BLaER1 treated with 17β-estradiol and CSF1 and Interleukin-3, amounts not matched to agents 10 nM and 100 nM (cell line): ENCODE measurements around the gene ITGB2.

ENCODE experiments used
- H3K27ac ChIP-seq, 11 experiments: shearing (Covaris generic); formaldehyde crosslinking; 2 replicates each; pipeline ENCODE4 v1.8.1; 2022
- H3K27me3 ChIP-seq, 11 experiments: shearing (Covaris generic); formaldehyde crosslinking; 2 replicates each; pipeline ENCODE4 v1.8.1; 2022
- H3K36me3 ChIP-seq, 11 experiments: shearing (Covaris generic); formaldehyde crosslinking; 2 replicates each; pipeline ENCODE4 v1.8.1; 2022
- H3K4me1 ChIP-seq, 10 experiments: shearing (Covaris generic); formaldehyde crosslinking; 2 replicates each; pipeline ENCODE4 v1.8.1; 2022
- H3K4me2 ChIP-seq, 11 experiments: shearing (Covaris generic); formaldehyde crosslinking; 2 replicates each; pipeline ENCODE4 v1.8.1; 2022
- H3K4me3 ChIP-seq, 10 experiments: shearing (Covaris generic); formaldehyde crosslinking; 2 replicates each; pipeline ENCODE4 v1.8.1; 2022
- H3K9ac ChIP-seq, 11 experiments: shearing (Covaris generic); formaldehyde crosslinking; 2 replicates each; pipeline ENCODE4 v1.8.1; 2022
- H3K9me3 ChIP-seq, 11 experiments: shearing (Covaris generic); formaldehyde crosslinking; replicated peaks in 1 of 11; 2 replicates each; pipeline ENCODE4 v1.8.1; 2022
- H4K20me1 ChIP-seq, 11 experiments: shearing (Covaris generic); formaldehyde crosslinking; 2 replicates each; pipeline ENCODE4 v1.8.1; 2022
- Cebpa-rat ChIP-seq, 11 experiments: shearing (Covaris generic); IDR thresholded peaks; 2 replicates each; pipeline ENCODE4 v1.8.1; 2022

The ITGB2 gene

GRCh38 chr21:44920694-44921604, at the start of gene ITGB2:
Gene ITGB2, minus strand, starts transcription at chr21:44920899. Its CDS starts 10,117 bp downstream, at chr21:44910782.
- Histone ChIP-seq H3K36me3 (peaks cover 0 to 53% (median 27%) of the 10 kb centered on the region in 11 experiments; a peak in 18 of 22 replicates), H3K27me3 (no peaks in the 10 kb centered on the region), H3K4me2 (peak within 1 kb of the TSS; percentile 94 to 100 (median 97)), H3K9me3 (peaks cover 0 to 7% (median 0%) of the 10 kb centered on the region in 11 experiments; a peak in 4 of 22 replicates), H3K9ac (peak within 1 kb of the TSS; percentile 83 to 94 (median 93)), H3K4me3 (peak within 1 kb of the TSS; percentile 59 to 100 (median 95)), H3K4me1 (peaks cover 73 to 97% (median 82%) of the 10 kb centered on the region in 10 experiments), H3K27ac (peak within 1 kb of the TSS; percentile 70 to 99 (median 96)), H4K20me1 (peaks cover 19 to 45% (median 42%) of the 10 kb centered on the region in 11 experiments; a peak in 21 of 22 replicates)
- peak in 8 of 11 experiments; percentile 40 to 93 (median 64); a peak in 13 of 22 replicates for TF ChIP-seq Cebpa-rat (IDR thresholded peaks at IDR 0.05)

- Histone ChIP-seq H3K27ac (peak overlapping the region in 9 of 11 experiments; percentile 43 to 84 (median 68); a peak in 18 of 22 replicates), H3K36me3 (peaks cover 13 to 44% (median 24%) of the 10 kb centered on the region in 11 experiments)
Observed at GRCh38 chr21:44969931-44970755, 49.4 kb upstream of the ITGB2 start.

DNA sequence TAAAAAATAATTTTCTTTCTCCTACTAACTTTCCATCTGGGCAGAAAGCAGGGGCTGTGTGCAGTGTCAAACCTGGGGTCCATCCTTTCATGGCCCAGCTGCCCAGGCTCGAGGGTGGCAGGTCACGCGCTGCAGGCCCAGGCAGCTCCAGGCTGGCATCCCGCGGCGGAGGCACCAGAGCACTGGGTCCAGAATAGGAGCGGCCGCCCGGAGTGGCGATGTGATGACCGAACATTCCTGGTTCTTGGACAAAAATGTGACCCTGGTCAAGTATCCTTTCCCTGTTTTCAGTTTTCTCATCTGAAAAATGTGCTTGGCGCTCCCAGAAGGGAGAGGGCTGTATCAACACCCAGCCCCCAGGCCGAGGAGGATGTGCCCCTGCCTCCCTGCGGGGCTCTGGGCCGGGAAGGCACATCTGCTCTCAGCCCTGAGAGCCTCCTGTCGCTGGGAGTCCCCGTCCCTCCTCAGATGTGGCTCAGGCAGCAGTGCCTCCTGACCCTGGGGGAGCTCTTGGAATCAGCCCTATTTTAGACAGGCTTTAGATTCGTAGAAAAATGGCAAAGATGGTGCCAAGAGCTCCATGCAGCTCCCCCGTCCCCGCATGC, 48.5 kb upstream of the ITGB2 start:
- peak overlapping the region; percentile 74 to 98 (median 87) for H3K4me2 ChIP-seq
- H3K36me3 ChIP-seq = peaks cover 6 to 34% (median 16%) of the 10 kb centered on the region in 11 experiments; a peak in 19 of 22 replicates
- H3K27me3 ChIP-seq = peaks cover 0 to 93% (median 0%) of the 10 kb centered on the region in 11 experiments; a peak in 7 of 22 replicates
- peaks cover 86 to 97% (median 89%) of the 10 kb centered on the region in 10 experiments for H3K4me1 ChIP-seq
- peaks cover 72 to 97% (median 95%) of the 10 kb centered on the region in 11 experiments for H4K20me1 ChIP-seq
- peak overlapping the region in 9 of 11 experiments; percentile 44 to 76 (median 61); a peak in 17 of 22 replicates for H3K9ac ChIP-seq
- TF ChIP-seq Cebpa-rat (IDR thresholded peaks at IDR 0.05) = no peak
- H3K4me3 ChIP-seq = peak overlapping the region in 7 of 10 experiments; percentile 1 to 47 (median 20); a peak in 7 of 20 replicates
- H3K9me3 ChIP-seq = no peaks in the 10 kb centered on the region
- peak overlapping the region in 9 of 11 experiments; percentile 43 to 84 (median 68); a peak in 18 of 22 replicates for H3K27ac ChIP-seq

More at GRCh38 chr21:44969931-44970755, 49.4 kb upstream of the ITGB2 start:
- Histone ChIP-seq H3K4me1 (peaks cover 76 to 95% (median 80%) of the 10 kb centered on the region in 10 experiments), H3K4me2 (peak overlapping the region; percentile 74 to 98 (median 87)), H3K27me3 (peaks cover 0 to 90% (median 0%) of the 10 kb centered on the region in 11 experiments; a peak in 7 of 22 replicates), H3K9me3 (no peaks in the 10 kb centered on the region), H3K9ac (peak overlapping the region in 9 of 11 experiments; percentile 44 to 76 (median 61); a peak in 17 of 22 replicates), H3K4me3 (peak overlapping the region in 5 of 10 experiments; percentile 12 to 47 (median 23); a peak in 6 of 20 replicates), H4K20me1 (peaks cover 72 to 97% (median 95%) of the 10 kb centered on the region in 11 experiments)
- no peak for TF ChIP-seq Cebpa-rat (IDR thresholded peaks at IDR 0.05)

- Histone ChIP-seq H3K9ac (peak overlapping the region in 8 of 11 experiments; percentile 24 to 67 (median 48); a peak in 14 of 22 replicates), H4K20me1 (peaks cover 77 to 100% (median 100%) of the 10 kb centered on the region in 11 experiments), H3K4me3 (peak overlapping the region in 1 of 10 experiments; percentile 29; a peak in 3 of 20 replicates), H3K4me1 (peaks cover 82 to 96% (median 87%) of the 10 kb centered on the region in 10 experiments), H3K4me2 (peak overlapping the region; percentile 74 to 98 (median 87)), H3K36me3 (peaks cover 11 to 38% (median 25%) of the 10 kb centered on the region in 11 experiments), H3K9me3 (no peaks in the 10 kb centered on the region), H3K27ac (peak overlapping the region in 9 of 11 experiments; percentile 11 to 84 (median 63); a peak in 15 of 22 replicates), H3K27me3 (peaks cover 0 to 98% (median 0%) of the 10 kb centered on the region in 11 experiments; a peak in 7 of 22 replicates)
- TF ChIP-seq Cebpa-rat (IDR thresholded peaks at IDR 0.05) = no peak
Observed at GRCh38 chr21:44967082-44968047, 46.7 kb upstream of the ITGB2 start.

DNA sequence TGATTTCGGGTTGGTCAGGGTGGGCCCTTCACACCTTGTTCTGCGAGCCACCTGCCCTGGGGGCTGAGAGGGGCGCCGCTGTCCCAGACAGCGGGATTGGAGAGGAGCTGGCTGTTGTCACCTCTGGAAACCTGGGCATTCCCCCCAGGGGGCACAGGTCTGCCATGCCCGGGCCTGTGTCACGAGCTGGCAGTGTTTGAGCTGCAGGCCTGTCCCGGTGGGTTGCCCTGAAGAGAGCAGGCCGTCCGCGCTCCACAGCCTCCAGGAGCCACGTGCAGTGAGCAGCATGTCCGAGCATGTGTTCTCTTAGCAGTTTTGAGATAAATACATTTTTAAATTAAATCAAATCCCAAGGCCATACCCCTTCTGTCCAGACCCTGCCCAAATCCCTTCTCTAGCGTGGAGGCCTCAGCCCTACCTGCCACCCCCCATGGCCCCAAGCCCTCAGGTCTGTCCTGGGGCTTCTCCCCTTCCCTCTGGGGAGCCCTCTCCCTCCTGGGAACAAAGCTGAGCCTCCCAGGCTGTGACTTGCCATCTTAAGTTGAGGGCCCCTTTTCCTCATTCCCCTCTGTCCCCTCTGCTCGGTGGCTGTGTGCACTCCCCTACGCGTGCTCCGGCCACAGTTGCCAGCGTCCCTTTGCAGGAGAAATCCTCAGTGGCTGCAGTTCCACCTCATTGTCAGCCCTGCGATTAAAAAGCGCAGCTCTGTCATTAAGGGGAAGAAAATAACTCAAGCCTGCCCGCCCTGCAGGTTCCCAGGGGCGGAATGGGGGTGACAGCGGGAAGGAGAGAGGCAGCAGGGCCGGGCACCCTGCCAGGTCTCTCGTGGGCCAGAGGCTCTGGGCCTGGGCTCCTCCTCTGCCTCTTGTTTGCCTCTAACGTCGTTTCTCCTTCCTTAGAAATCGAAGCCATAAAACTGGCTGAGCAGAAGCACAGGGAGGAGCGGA, 45.7 kb upstream of the ITGB2 start:
- peaks cover 21 to 46% (median 33%) of the 10 kb centered on the region in 11 experiments for H3K36me3 ChIP-seq
- H3K27ac ChIP-seq = peak overlapping the region in 7 of 11 experiments; percentile 57 to 84 (median 66); a peak in 14 of 22 replicates
- peaks cover 0 to 98% (median 0%) of the 10 kb centered on the region in 11 experiments; a peak in 7 of 22 replicates for H3K27me3 ChIP-seq
- H3K4me2 ChIP-seq = peak overlapping the region; percentile 74 to 98 (median 87)
- TF ChIP-seq Cebpa-rat (IDR thresholded peaks at IDR 0.05) = no peak
- peaks cover 73 to 90% (median 77%) of the 10 kb centered on the region in 10 experiments for H3K4me1 ChIP-seq
- peak overlapping the region in 8 of 11 experiments; percentile 9 to 67 (median 48); a peak in 11 of 22 replicates for H3K9ac ChIP-seq
- no peaks in the 10 kb centered on the region for H3K9me3 ChIP-seq
- H4K20me1 ChIP-seq = peaks cover 79 to 100% (median 99%) of the 10 kb centered on the region in 11 experiments
- H3K4me3 ChIP-seq = peak overlapping the region in 4 of 10 experiments; percentile 3 to 29 (median 15); a peak in 4 of 20 replicates
